CD4-positive, alpha-beta T cell treated with Interleukin-6 for 4 hours (primary cell): ENCODE measurements around the gene CHCHD6.

ENCODE experiments used
- DNase-seq: peaks from one replicate; pipeline ENCODE4 v3.0.0-alpha.2; 2020; ENCODE audit warnings: mixed read lengths

Gene CHCHD6

GRCh38 chr3:126832933-126833332 lies 128.9 kb downstream of the CHCHD6 start:
- no peak for DNase-seq

- no peak for DNase-seq
Observed at GRCh38 chr3:126834596-126835471, 130.8 kb downstream of the CHCHD6 start.

- no peak for DNase-seq
Observed at GRCh38 chr3:126835472-126836219, 131.6 kb downstream of the CHCHD6 start.

GRCh38 chr3:126836220-126836860 lies 132.3 kb downstream of the CHCHD6 start:
- no peak for DNase-seq

- DNase-seq, result no peak
Observed at GRCh38 chr3:126837773-126838172, 133.7 kb downstream of the CHCHD6 start.

GRCh38 chr3:126845920-126846715 lies 142.1 kb downstream of the CHCHD6 start:
- DNase-seq, result no peak

GRCh38 chr3:126847061-126847460 lies 143.0 kb downstream of the CHCHD6 start:
- DNase-seq, result no peak

GRCh38 chr3:126848991-126849390 lies 145.0 kb downstream of the CHCHD6 start:
- DNase-seq, result no peak

GRCh38 chr3:126849768-126850167 lies 145.7 kb downstream of the CHCHD6 start:
- no peak for DNase-seq

GRCh38 chr3:126850370-126851085 lies 146.5 kb downstream of the CHCHD6 start:
- DNase-seq, result no peak

GRCh38 chr3:126851382-126851781 lies 147.3 kb downstream of the CHCHD6 start:
- DNase-seq, result no peak

- no peak for DNase-seq
Observed at GRCh38 chr3:126851934-126852333, 147.9 kb downstream of the CHCHD6 start.

- DNase-seq, result no peak
Observed at GRCh38 chr3:126852511-126852910, 148.5 kb downstream of the CHCHD6 start.

- DNase-seq, result no peak
Observed at GRCh38 chr3:126854666-126855065, 150.6 kb downstream of the CHCHD6 start.

- no peak for DNase-seq
Observed at GRCh38 chr3:126855374-126855773, 151.3 kb downstream of the CHCHD6 start.

GRCh38 chr3:126857928-126858327 lies 153.9 kb downstream of the CHCHD6 start:
- no peak for DNase-seq

- DNase-seq, result no peak
Observed at GRCh38 chr3:126858401-126858800, 154.4 kb downstream of the CHCHD6 start.

GRCh38 chr3:126858887-126859286 lies 154.8 kb downstream of the CHCHD6 start:
- DNase-seq, result no peak

GRCh38 chr3:126859415-126860246 lies 155.6 kb downstream of the CHCHD6 start:
- DNase-seq, result no peak

GRCh38 chr3:126865736-126866135 lies 161.7 kb downstream of the CHCHD6 start:
- DNase-seq, result no peak

GRCh38 chr3:126866175-126866759 lies 162.2 kb downstream of the CHCHD6 start:
- no peak for DNase-seq
